ENCODE data around the gene NRG3.

NRG3 gene

GRCh38 chr10:82880776-82881290 is 1005.8 kb downstream of the NRG3 start:
- DNase-seq (ENCODE audit: extremely low read depth, low read depth) = no peak
- TF ChIP-seq, protein P1, sequence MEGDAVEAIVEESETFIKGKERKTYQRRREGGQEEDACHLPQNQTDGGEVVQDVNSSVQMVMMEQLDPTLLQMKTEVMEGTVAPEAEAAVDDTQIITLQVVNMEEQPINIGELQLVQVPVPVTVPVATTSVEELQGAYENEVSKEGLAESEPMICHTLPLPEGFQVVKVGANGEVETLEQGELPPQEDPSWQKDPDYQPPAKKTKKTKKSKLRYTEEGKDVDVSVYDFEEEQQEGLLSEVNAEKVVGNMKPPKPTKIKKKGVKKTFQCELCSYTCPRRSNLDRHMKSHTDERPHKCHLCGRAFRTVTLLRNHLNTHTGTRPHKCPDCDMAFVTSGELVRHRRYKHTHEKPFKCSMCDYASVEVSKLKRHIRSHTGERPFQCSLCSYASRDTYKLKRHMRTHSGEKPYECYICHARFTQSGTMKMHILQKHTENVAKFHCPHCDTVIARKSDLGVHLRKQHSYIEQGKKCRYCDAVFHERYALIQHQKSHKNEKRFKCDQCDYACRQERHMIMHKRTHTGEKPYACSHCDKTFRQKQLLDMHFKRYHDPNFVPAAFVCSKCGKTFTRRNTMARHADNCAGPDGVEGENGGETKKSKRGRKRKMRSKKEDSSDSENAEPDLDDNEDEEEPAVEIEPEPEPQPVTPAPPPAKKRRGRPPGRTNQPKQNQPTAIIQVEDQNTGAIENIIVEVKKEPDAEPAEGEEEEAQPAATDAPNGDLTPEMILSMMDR (IDR thresholded peaks at IDR 0.05; ENCODE audit: low read depth, low read length, missing control alignments) = no peak
- H3K4me3 ChIP-seq (replicated peaks; ENCODE audit: low read depth, low read length) = no peak overlapping the region

DNA sequence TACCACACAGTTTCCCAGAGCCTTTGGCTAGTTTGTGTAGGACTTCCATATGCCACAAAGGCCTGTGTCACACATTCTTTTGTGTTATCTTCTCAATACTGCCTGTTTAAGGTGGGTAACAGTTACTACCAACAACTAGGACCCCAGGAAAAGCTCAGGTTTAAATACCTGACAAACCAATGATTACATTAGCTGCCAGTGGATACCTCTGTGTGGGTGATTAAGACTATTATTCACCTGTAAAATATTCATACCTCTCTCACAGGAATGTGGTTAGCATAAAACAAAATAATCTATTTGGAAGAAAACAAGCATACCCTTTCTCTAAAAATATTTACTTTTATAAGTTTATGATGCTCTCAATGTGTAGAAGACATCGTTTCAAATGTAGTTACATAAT is 1007.7 kb downstream of the NRG3 start:
- no peak for DNase-seq (ENCODE audit: extremely low read depth, low read depth)
- no peak overlapping the region for H3K4me3 ChIP-seq (replicated peaks; ENCODE audit: low read depth, low read length)
- TF ChIP-seq, protein P1 (IDR thresholded peaks at IDR 0.05; ENCODE audit: low read depth, low read length, missing control alignments) = no peak

DNA sequence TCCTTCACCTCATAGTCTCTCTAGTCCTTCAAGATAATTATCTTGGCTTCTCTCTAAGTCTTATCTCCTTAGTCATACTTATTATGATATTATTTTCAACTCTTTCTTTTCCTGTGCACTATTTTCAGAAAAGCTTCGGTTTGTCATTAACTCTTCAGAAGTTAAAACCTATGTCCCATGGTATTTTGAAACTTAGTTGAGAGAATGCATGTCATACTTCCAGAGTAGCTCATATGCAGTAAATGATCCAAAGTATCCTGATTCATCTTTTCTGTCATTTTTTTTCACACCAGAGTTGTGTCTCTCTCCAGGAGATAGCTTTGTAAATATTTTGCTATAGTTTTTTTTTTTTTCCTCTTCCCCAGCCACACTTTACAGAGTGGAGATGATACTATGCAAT is 1008.6 kb downstream of the NRG3 start:
- no peak for DNase-seq (ENCODE audit: extremely low read depth, low read depth)
- TF ChIP-seq, protein P1 (IDR thresholded peaks at IDR 0.05; ENCODE audit: low read depth, low read length, missing control alignments) = no peak
- H3K4me3 ChIP-seq (replicated peaks; ENCODE audit: low read depth, low read length) = no peak overlapping the region

DNA sequence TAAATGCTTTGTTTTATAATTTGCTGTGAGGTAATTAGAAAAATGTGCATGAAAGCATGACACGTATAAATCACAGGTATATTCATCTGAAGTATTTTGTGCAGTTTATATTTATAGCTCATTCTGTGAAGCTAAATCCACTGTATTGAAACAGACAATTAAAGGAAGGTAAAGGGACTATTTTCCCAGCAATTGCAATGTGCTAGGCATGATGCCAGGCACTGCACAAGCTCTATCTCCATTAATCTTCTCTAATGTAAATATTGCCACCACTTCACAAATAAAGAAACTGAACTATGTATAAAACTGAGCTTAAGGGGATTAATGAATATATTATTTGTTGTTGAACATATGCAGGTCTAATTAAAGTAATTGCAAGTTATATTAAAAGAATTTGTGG is 1012.5 kb downstream of the NRG3 start:
- TF ChIP-seq, protein P1 (IDR thresholded peaks at IDR 0.05; ENCODE audit: low read depth, low read length, missing control alignments) = no peak
- no peak for DNase-seq (ENCODE audit: extremely low read depth, low read depth)
- no peak overlapping the region for H3K4me3 ChIP-seq (replicated peaks; ENCODE audit: low read depth, low read length)

DNA sequence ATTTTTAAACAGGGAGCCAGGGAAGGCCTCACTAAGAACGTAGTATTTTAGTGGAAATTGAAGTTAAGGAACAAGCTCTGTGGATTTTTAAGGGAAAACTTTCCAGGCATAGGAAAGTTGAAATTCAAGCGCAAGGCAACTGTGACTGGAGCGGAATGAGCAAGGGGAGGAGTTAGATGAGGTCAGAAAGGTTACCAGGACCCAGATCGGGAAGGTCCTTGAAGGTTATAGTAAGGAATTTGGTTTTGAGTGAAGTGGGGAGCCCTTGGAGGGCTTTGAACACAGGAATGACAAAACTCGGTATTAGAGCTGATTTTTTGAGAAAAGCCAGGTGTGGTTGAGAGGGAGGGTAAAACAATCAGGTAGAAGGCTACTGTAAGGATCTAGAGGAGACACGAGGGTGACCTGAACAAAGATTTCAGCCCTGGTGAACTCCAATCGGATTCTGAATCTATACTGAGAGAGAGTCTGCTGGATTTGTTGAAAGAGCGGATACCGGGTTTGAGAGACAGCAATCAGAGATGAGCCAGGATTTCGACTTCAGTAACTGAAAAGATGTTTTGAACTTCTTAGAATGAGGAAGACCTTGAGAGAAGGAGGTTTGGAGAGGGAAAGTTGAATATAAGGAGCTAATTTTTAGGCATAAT is 1013.9 kb downstream of the NRG3 start:
- DNase-seq (ENCODE audit: extremely low read depth, low read depth) = no peak
- H3K4me3 ChIP-seq (replicated peaks; ENCODE audit: low read depth, low read length) = no peak overlapping the region

GRCh38 chr10:82889728-82890127 is 1014.7 kb downstream of the NRG3 start:
- TF ChIP-seq, protein P1 (IDR thresholded peaks at IDR 0.05; ENCODE audit: low read depth, low read length, missing control alignments) = no peak
- DNase-seq (ENCODE audit: extremely low read depth, low read depth) = no peak
- no peak overlapping the region for H3K4me3 ChIP-seq (replicated peaks; ENCODE audit: low read depth, low read length)

More for the DNA sequence above, 1013.9 kb downstream of the NRG3 start:
- TF ChIP-seq, protein P1 (IDR thresholded peaks at IDR 0.05; ENCODE audit: low read depth, low read length, missing control alignments) = no peak

GRCh38 chr10:82890573-82890972 is 1015.6 kb downstream of the NRG3 start:
- H3K4me3 ChIP-seq (replicated peaks; ENCODE audit: low read depth, low read length) = no peak overlapping the region
- TF ChIP-seq, protein P1 (IDR thresholded peaks at IDR 0.05; ENCODE audit: low read depth, low read length, missing control alignments) = no peak
- no peak for DNase-seq (ENCODE audit: extremely low read depth, low read depth)
